AG09309 (cell line): ENCODE data around the gene TMEM215.

Source experiments
- DNase-seq: peaks from one replicate; pipeline ENCODE4 v3.0.0-alpha.2; 2010; ENCODE audit warnings: low read depth
- H3K4me3 ChIP-seq: 2 replicates; pipeline ENCODE4 v1.5.1; 2011; ENCODE audit warnings: mild to moderate bottlenecking, low read depth, low read length, moderate library complexity; ENCODE audit not compliant: control insufficient read depth
- TF ChIP-seq, protein P1 (sequence below): IDR thresholded peaks from 2 replicates; pipeline ENCODE4 v1.5.1; 2011; ENCODE audit warnings: mild to moderate bottlenecking, low read depth, low read length, inconsistent platforms; ENCODE audit not compliant: insufficient read depth, control insufficient read depth; ENCODE audit errors: missing control alignments

TMEM215 gene, protein sequence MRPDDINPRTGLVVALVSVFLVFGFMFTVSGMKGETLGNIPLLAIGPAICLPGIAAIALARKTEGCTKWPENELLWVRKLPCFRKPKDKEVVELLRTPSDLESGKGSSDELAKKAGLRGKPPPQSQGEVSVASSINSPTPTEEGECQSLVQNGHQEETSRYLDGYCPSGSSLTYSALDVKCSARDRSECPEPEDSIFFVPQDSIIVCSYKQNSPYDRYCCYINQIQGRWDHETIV

DNA sequence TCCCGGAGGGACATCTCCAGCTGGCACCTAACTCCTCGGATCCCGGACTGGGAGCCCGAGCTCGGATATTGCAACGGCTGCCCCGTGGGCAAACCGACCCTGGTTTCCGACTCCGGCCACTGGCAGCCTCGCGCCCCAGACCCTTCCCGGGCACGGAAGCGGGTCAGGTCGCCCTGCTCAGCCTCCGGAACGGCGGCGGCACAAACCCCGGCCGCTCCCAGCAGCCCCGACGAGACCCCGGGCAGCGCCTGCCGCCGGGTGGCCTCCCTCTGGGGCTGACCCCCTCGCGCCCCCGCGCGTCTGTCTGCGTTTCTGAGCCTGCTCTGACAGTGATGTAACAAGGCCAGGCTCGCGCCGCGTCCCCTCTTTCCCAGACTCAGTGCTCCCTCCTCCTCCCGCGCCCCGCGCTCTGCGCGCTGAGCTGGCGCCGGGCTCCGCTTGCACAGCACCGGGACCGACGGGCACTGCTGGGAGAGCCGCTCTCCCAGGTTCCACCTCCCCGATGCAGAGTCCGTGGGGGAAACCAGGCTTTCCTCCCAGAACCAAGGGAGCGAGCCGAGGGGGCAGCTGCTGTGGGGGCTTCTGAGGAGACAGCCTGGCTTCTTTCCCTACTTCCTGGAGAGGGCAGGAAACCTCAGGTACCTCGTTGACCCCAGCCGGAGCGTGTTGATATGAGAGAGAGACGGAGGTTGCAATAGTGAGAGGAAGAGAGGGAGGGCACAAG, at the start of gene TMEM215:
TSS of gene TMEM215 (plus strand) at position 373 of the 724 bp plus-strand sequence. CDS start 644 bp downstream, outside the sequence.
- DNase-seq = no peak
- no peak within 1 kb of the TSS for H3K4me3 ChIP-seq
- TF ChIP-seq, protein P1, sequence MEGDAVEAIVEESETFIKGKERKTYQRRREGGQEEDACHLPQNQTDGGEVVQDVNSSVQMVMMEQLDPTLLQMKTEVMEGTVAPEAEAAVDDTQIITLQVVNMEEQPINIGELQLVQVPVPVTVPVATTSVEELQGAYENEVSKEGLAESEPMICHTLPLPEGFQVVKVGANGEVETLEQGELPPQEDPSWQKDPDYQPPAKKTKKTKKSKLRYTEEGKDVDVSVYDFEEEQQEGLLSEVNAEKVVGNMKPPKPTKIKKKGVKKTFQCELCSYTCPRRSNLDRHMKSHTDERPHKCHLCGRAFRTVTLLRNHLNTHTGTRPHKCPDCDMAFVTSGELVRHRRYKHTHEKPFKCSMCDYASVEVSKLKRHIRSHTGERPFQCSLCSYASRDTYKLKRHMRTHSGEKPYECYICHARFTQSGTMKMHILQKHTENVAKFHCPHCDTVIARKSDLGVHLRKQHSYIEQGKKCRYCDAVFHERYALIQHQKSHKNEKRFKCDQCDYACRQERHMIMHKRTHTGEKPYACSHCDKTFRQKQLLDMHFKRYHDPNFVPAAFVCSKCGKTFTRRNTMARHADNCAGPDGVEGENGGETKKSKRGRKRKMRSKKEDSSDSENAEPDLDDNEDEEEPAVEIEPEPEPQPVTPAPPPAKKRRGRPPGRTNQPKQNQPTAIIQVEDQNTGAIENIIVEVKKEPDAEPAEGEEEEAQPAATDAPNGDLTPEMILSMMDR = no peak

- no peak overlapping the region for H3K4me3 ChIP-seq
- TF ChIP-seq, protein P1 = no peak
- no peak for DNase-seq
Measured at GRCh38 chr9:32735476-32735875, 47.9 kb upstream of the TMEM215 start.

DNA sequence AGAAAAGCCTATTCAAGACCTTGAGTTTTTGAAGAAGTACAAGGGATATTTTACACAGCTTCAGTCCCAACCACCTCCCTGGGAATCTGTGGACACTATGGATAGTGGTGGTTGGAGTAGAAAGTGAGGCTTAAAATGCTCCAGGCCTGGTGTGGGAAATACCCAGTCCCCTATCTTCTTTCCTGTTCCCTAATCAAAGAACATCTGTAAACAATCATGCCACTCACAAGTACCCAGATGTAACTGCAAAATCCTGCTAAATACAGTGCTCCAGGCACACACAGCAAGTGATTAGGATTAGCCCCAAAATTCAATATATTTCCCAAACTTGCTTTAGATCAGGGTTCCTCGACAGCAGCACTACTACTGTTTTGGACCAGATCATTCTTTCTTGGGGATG, 46.0 kb upstream of the TMEM215 start:
- DNase-seq = no peak
- TF ChIP-seq, protein P1 = no peak
- H3K4me3 ChIP-seq = no peak overlapping the region

- no peak overlapping the region for H3K4me3 ChIP-seq
- TF ChIP-seq, protein P1 = no peak
- DNase-seq = no peak
Measured at GRCh38 chr9:32738501-32739172, 44.7 kb upstream of the TMEM215 start.

GRCh38 chr9:32741706-32742105, 41.6 kb upstream of the TMEM215 start:
- TF ChIP-seq, protein P1 = no peak
- no peak for DNase-seq
- no peak overlapping the region for H3K4me3 ChIP-seq

DNA sequence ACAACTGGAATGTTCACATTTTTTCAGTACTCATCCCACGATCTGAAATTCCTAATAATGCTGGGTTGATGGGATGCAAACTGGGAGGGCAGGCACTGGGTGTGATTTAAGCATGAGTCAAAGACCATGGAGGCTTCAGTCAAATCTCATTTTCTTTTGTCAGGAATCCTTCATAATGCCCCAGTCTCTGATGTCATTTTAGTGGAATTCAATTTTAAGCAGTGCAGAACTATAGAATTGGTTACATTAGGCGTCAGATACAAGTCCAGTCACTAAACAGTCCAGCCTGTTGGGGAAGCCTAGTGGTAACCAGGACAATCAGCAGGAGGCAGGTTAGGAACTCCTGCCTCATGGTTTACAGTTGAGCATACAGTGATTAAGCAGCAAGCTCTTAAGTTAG, 41.0 kb upstream of the TMEM215 start:
- TF ChIP-seq, protein P1 = no peak
- H3K4me3 ChIP-seq = no peak overlapping the region
- no peak for DNase-seq
